ENCODE measurements around the gene FTO.

DNA sequence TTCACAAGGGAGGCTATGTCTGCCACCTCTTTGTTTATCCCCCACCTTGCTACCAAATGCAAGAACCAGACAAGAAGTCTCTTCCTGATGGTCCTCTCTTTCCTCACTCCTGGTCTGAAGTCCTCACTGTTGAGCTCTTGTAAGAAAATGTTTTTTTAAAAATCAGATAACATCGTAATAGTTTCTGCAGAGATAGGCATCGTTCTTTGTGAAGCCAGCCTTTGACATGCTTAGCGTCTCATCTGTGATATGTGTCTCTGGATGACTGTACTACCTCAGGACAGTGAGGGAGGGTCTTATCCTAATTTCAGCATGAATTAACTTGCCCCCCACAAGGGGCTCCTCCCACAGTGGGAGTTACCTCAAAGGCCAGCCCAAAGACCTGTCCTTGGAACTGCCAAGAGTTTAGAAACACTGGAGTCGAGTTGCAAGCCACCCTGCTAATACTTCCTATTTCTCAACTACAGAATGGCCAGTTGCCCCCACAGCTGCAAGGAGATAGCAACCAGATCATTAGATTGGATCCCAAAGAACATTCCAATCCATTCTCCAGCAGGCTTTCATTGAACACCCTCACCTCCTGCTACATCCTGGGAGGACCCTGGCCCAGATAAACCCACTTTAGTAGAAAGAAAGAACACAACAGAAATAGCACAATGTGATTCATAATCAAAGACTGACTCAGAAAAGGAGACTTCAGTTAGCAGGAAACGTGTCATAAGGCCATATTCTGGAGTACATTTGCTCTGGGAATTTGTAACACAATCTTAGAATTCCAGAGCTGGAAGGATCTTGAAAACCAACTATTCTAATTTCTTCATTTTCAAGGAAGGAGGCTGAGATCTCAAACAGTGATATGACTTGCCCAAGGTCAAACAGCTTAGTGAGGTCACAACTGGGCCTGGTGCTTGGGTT lies 431.7 kb downstream of the FTO start:
- TF ChIP-seq, protein P1, sequence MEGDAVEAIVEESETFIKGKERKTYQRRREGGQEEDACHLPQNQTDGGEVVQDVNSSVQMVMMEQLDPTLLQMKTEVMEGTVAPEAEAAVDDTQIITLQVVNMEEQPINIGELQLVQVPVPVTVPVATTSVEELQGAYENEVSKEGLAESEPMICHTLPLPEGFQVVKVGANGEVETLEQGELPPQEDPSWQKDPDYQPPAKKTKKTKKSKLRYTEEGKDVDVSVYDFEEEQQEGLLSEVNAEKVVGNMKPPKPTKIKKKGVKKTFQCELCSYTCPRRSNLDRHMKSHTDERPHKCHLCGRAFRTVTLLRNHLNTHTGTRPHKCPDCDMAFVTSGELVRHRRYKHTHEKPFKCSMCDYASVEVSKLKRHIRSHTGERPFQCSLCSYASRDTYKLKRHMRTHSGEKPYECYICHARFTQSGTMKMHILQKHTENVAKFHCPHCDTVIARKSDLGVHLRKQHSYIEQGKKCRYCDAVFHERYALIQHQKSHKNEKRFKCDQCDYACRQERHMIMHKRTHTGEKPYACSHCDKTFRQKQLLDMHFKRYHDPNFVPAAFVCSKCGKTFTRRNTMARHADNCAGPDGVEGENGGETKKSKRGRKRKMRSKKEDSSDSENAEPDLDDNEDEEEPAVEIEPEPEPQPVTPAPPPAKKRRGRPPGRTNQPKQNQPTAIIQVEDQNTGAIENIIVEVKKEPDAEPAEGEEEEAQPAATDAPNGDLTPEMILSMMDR (conservative IDR thresholded peaks at IDR 0.05 in 1 of 2, IDR thresholded peaks at IDR 0.05 in 1 of 2; ENCODE audit: extremely low read depth in 1 of 2, insufficient read depth in 1 of 2, low read depth in 1 of 2, low read length in 2 of 2): no peak
- TF ChIP-seq EZH2 (IDR thresholded peaks at IDR 0.05; ENCODE audit: borderline replicate concordance, low read length): no peak

Measured in mammary epithelial cell (primary cell).